HepG2 (cell line): ENCODE data around the gene COL26A1. TPM values are rescaled to one million over a fixed set of nuclear protein-coding genes. Genes with fewer than 3 reads are reported as not detected.

Experiments
- ARID5B ChIP-seq: IDR thresholded peaks from 2 replicates; pipeline ENCODE4 v1.4.0; 2020; ENCODE audit warnings: mild to moderate bottlenecking, missing genetic modification reagents
- CEBPB ChIP-seq: IDR thresholded peaks from 2 replicates; pipeline ENCODE4 v1.6.1; 2011; ENCODE audit warnings: low read depth, low read length, improper control_type of control experiment, borderline replicate concordance
- CREB1 ChIP-seq, 2 experiments: fragments of 450-650 bp in 1 of 2; IDR thresholded peaks; 2 replicates each; pipeline ENCODE4 v1.6.1; 2016 to 2017; ENCODE audit warnings: control low read depth in 1 of 2, mild to moderate bottlenecking in 1 of 2, missing compliant biosample characterization in 1 of 2, missing genetic modification characterization in 1 of 2
- KIAA2018 ChIP-seq: sonication (generic); formaldehyde crosslinking; IDR thresholded peaks from 2 replicates; pipeline ENCODE4 v1.5.0; 2020; ENCODE audit warnings: mild to moderate bottlenecking, missing genetic modification reagents, borderline replicate concordance
- SAP130 ChIP-seq: IDR thresholded peaks from 2 replicates; pipeline ENCODE4 v1.6.1; 2016; ENCODE audit warnings: low read depth
- TBL1XR1 ChIP-seq: fragments of 150-350 bp; IDR thresholded peaks from 2 replicates; pipeline ENCODE4 v1.6.1; 2014; ENCODE audit warnings: borderline replicate concordance, low read length; ENCODE audit not compliant: partially characterized antibody
- YEATS2 ChIP-seq: sonication (generic); formaldehyde crosslinking; IDR thresholded peaks from 2 replicates; pipeline ENCODE4 v1.4.0; 2020; ENCODE audit warnings: missing genetic modification reagents, borderline replicate concordance
- ZFAT ChIP-seq: sonication (generic); formaldehyde crosslinking; conservative IDR thresholded peaks from 2 replicates; pipeline ENCODE4 v1.8.1; 2023; ENCODE audit warnings: missing genetic modification reagents, inconsistent platforms
- ZNF143 ChIP-seq: sonication (generic); formaldehyde crosslinking; IDR thresholded peaks from 2 replicates; pipeline ENCODE4 v1.4.0; 2020; ENCODE audit warnings: missing genetic modification reagents
- ZNF530 ChIP-seq: sonication (generic); formaldehyde crosslinking; IDR thresholded peaks from 2 replicates; pipeline ENCODE4 v1.5.0; 2020; ENCODE audit warnings: low read depth, mild to moderate bottlenecking, missing genetic modification reagents
- ZNF891 ChIP-seq: sonication (generic); formaldehyde crosslinking; IDR thresholded peaks from 2 replicates; pipeline ENCODE4 v1.5.0; 2020; ENCODE audit warnings: mild to moderate bottlenecking, missing genetic modification reagents
- polyA plus RNA-seq, 8 experiments: library from polyadenylated mRNA; depleted of rRNA in 3 of 8; stranded (reverse) in 7 of 8; unstranded in 1 of 8; fragments of >200 nt; fragmentation: Illumina TruSeq in 4 of 8; extraction: Trizol in 4 of 8; gene quantifications; 2 replicates each; pipeline versions ENCODE4 v1.2.1 to v1.2.3, GENCODE V29; 2011 to 2016; ENCODE audit warnings: low read depth in 4 of 8, missing spikeins in 1 of 8, mixed read lengths in 1 of 8; ENCODE audit not compliant: insufficient read depth in 1 of 8
- total RNA-seq, 5 experiments: library from RNA; depleted of rRNA; stranded (reverse); fragments of >200 nt; fragmentation: Illumina TruSeq; extraction: Trizol; gene quantifications; 2 replicates each; pipeline ENCODE4 v1.2.3, GENCODE V29; 2016; ENCODE audit warnings: low read depth in 1 of 5
- TF ChIP-seq, protein P1 (sequence below): sonication (generic); formaldehyde crosslinking; IDR thresholded peaks from 2 replicates; pipeline ENCODE4 v1.5.1; 2020; ENCODE audit warnings: mild to moderate bottlenecking, missing genetic modification reagents, moderate library complexity

The COL26A1 gene
- total and polyA plus RNA-seq, 2 of the 13 experiments (the other 11 are each of a cell fraction or from before 2014, with no cell fraction given): 7.8 to 9.2 TPM

- TF ChIP-seq, protein P1, sequence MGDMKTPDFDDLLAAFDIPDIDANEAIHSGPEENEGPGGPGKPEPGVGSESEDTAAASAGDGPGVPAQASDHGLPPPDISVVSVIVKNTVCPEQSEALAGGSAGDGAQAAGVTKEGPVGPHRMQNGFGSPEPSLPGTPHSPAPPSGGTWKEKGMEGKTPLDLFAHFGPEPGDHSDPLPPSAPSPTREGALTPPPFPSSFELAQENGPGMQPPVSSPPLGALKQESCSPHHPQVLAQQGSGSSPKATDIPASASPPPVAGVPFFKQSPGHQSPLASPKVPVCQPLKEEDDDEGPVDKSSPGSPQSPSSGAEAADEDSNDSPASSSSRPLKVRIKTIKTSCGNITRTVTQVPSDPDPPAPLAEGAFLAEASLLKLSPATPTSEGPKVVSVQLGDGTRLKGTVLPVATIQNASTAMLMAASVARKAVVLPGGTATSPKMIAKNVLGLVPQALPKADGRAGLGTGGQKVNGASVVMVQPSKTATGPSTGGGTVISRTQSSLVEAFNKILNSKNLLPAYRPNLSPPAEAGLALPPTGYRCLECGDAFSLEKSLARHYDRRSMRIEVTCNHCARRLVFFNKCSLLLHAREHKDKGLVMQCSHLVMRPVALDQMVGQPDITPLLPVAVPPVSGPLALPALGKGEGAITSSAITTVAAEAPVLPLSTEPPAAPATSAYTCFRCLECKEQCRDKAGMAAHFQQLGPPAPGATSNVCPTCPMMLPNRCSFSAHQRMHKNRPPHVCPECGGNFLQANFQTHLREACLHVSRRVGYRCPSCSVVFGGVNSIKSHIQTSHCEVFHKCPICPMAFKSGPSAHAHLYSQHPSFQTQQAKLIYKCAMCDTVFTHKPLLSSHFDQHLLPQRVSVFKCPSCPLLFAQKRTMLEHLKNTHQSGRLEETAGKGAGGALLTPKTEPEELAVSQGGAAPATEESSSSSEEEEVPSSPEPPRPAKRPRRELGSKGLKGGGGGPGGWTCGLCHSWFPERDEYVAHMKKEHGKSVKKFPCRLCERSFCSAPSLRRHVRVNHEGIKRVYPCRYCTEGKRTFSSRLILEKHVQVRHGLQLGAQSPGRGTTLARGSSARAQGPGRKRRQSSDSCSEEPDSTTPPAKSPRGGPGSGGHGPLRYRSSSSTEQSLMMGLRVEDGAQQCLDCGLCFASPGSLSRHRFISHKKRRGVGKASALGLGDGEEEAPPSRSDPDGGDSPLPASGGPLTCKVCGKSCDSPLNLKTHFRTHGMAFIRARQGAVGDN (CRISPR knock-in tag): peak; percentile 83
- TF ChIP-seq CREB1 (IDR thresholded peaks at IDR 0.05) (peak; percentile 82), CREB1 (CRISPR knock-in tag; IDR thresholded peaks at IDR 0.05) (no peak; the same call in 1 of the 2 replicates), ZFAT (CRISPR knock-in tag) (no peak), ARID5B (CRISPR knock-in tag) (peak; percentile 45; the same call in 1 of the 2 replicates), CEBPB (no peak), YEATS2 (peak; percentile 17; the same call in 1 of the 2 replicates), KIAA2018 (CRISPR knock-in tag) (no peak), ZNF891 (CRISPR knock-in tag) (peak; percentile 66; the same call in 1 of the 2 replicates), TBL1XR1 (no peak), ZNF530 (CRISPR knock-in tag) (no peak), ZNF143 (0 out of 2 replicates have a peak, but pooled peaks have one; percentile 29), SAP130 (CRISPR knock-in tag) (peak; percentile 33)
Observed at GRCh38 chr7:101598422-101598985, 235.8 kb downstream of the COL26A1 start (continued).
